GM12878 (cell line): ENCODE data around the gene OR10G3. TPM values are rescaled to one million over a fixed set of nuclear protein-coding genes. Genes with fewer than 3 reads are reported as not detected.

Source experiments
- BCLAF1 ChIP-seq: fragments of 450-650 bp; IDR thresholded peaks from 2 replicates; pipeline ENCODE4 v1.6.1; 2017; ENCODE audit warnings: antibody characterized with exemption, mild to moderate bottlenecking, moderate library complexity
- KDM1A ChIP-seq: fragments of 200-600 bp; sonication (generic); IDR thresholded peaks from 2 replicates; pipeline ENCODE4 v1.6.1; 2016; ENCODE audit warnings: borderline replicate concordance
- NKRF ChIP-seq: fragments of 450-650 bp; conservative IDR thresholded peaks from 2 replicates; pipeline ENCODE4 v1.6.1; 2017; ENCODE audit warnings: mild to moderate bottlenecking, moderate library complexity
- PRDM15 ChIP-seq: fragments of 450-650 bp; formaldehyde crosslinking; IDR thresholded peaks from 2 replicates; pipeline ENCODE4 v1.4.0; 2020; ENCODE audit warnings: mild to moderate bottlenecking, moderate library complexity
- RB1 ChIP-seq: fragments of 450-650 bp; formaldehyde crosslinking; IDR thresholded peaks from 2 replicates; pipeline ENCODE4 v1.6.1; 2017; ENCODE audit warnings: mild to moderate bottlenecking, borderline replicate concordance
- SIN3A ChIP-seq: IDR thresholded peaks from 2 replicates; pipeline ENCODE4 v1.6.1; 2012; ENCODE audit warnings: low read depth, low read length, improper control_type of control experiment
- SMC3 ChIP-seq: IDR thresholded peaks from 2 replicates; pipeline ENCODE4 v1.6.1; 2011; ENCODE audit warnings: low read length, improper control_type of control experiment, borderline replicate concordance
- SUPT20H ChIP-seq: IDR thresholded peaks from 2 replicates; pipeline ENCODE4 v1.6.1; 2011; ENCODE audit warnings: low read depth, mild to moderate bottlenecking, low read length, moderate library complexity, borderline replicate concordance; ENCODE audit not compliant: control insufficient read depth
- TCF12 ChIP-seq: IDR thresholded peaks from 2 replicates; pipeline ENCODE4 v1.6.1; 2011; ENCODE audit warnings: low read depth, mild to moderate bottlenecking, low read length
- WRNIP1 ChIP-seq: IDR thresholded peaks from 2 replicates; pipeline ENCODE4 v1.6.1; 2011; ENCODE audit warnings: low read depth, low read length, improper control_type of control experiment, borderline replicate concordance
- ZNF24 ChIP-seq: fragments of 450-650 bp; IDR thresholded peaks from 2 replicates; pipeline ENCODE4 v1.6.1; 2017; ENCODE audit warnings: antibody characterized with exemption, mild to moderate bottlenecking
- ZNF384 ChIP-seq: IDR thresholded peaks from 2 replicates; pipeline ENCODE4 v1.6.1; 2012; ENCODE audit warnings: low read depth, mild to moderate bottlenecking, low read length, improper control_type of control experiment, borderline replicate concordance
- ZSCAN29 ChIP-seq: fragments of 450-650 bp; IDR thresholded peaks from 2 replicates; pipeline ENCODE4 v1.6.1; 2017; ENCODE audit warnings: mild to moderate bottlenecking, moderate library complexity
- polyA plus RNA-seq, 11 experiments: library from polyadenylated mRNA; depleted of rRNA in 4 of 11; unstranded in 6 of 11; stranded (reverse) in 5 of 11; fragments of >200 nt; fragmentation: Nextera tagmentation in 4 of 11; fragmentation: Illumina TruSeq in 1 of 11; extraction: Ambion mirVana in 4 of 11; extraction: Trizol in 1 of 11; gene quantifications; 1 replicate in 1 of 11; 2 replicates in 10 of 11; pipeline versions ENCODE4 v1.2.1 to v1.2.3, GENCODE V29; 2011 to 2016; ENCODE audit warnings: inconsistent platforms in 2 of 11, missing spikeins in 2 of 11, low read depth in 1 of 11
- total RNA-seq, 4 experiments: library from RNA; depleted of rRNA in 3 of 4; stranded (reverse); fragments of >200 nt in 3 of 4; fragmentation: Illumina TruSeq in 1 of 4; extraction: Trizol in 1 of 4; gene quantifications; 2 replicates each; pipeline versions ENCODE4 v1.2.1 to v1.2.3, GENCODE V29; 2013 to 2021
- TF ChIP-seq, protein P1 (sequence below): IDR thresholded peaks from 2 replicates; pipeline ENCODE4 v1.6.1; 2012; ENCODE audit warnings: low read depth, low read length, improper control_type of control experiment
- TF ChIP-seq, protein P2 (sequence below): fragments of 450-650 bp; formaldehyde crosslinking; IDR thresholded peaks from 2 replicates; pipeline ENCODE4 v1.4.0; 2022; ENCODE audit warnings: mild to moderate bottlenecking, moderate library complexity

Gene OR10G3
- total and polyA plus RNA-seq, 10 of the 15 experiments (the other 5 are each of a cell fraction or from before 2014, with no cell fraction given): not detected

GRCh38 chr14:21557084-21557901 is 22.6 kb downstream of the OR10G3 start (continued):
- TF ChIP-seq SMC3: peak; percentile 82
- no peak for TF ChIP-seq KDM1A
- TF ChIP-seq, protein P1, sequence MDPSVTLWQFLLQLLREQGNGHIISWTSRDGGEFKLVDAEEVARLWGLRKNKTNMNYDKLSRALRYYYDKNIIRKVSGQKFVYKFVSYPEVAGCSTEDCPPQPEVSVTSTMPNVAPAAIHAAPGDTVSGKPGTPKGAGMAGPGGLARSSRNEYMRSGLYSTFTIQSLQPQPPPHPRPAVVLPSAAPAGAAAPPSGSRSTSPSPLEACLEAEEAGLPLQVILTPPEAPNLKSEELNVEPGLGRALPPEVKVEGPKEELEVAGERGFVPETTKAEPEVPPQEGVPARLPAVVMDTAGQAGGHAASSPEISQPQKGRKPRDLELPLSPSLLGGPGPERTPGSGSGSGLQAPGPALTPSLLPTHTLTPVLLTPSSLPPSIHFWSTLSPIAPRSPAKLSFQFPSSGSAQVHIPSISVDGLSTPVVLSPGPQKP: no peak
- TF ChIP-seq ZNF24: no peak
- no peak for TF ChIP-seq WRNIP1
- no peak for TF ChIP-seq SIN3A
- TF ChIP-seq SUPT20H: no peak
- TF ChIP-seq, protein P2, sequence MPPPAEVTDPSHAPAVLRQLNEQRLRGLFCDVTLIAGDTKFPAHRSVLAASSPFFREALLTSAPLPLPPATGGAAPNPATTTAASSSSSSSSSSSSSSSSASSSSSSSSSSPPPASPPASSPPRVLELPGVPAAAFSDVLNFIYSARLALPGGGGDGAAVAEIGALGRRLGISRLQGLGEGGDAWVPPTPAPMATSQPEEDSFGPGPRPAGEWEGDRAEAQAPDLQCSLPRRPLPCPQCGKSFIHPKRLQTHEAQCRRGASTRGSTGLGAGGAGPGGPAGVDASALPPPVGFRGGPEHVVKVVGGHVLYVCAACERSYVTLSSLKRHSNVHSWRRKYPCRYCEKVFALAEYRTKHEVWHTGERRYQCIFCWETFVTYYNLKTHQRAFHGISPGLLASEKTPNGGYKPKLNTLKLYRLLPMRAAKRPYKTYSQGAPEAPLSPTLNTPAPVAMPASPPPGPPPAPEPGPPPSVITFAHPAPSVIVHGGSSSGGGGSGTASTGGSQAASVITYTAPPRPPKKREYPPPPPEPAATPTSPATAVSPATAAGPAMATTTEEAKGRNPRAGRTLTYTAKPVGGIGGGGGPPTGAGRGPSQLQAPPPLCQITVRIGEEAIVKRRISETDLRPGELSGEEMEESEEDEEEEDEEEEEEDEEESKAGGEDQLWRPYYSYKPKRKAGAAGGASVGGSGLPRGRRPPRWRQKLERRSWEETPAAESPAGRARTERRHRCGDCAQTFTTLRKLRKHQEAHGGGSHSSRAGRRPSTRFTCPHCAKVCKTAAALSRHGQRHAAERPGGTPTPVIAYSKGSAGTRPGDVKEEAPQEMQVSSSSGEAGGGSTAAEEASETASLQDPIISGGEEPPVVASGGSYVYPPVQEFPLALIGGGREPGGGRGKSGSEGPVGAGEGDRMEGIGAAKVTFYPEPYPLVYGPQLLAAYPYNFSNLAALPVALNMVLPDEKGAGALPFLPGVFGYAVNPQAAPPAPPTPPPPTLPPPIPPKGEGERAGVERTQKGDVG: no peak
- no peak for TF ChIP-seq ZNF384
- TF ChIP-seq TCF12: no peak
- TF ChIP-seq RB1: peak; percentile 46; the same call in 1 of the 2 replicates
- no peak for TF ChIP-seq BCLAF1
- no peak for TF ChIP-seq PRDM15 (CRISPR knock-in tag)
- no peak for TF ChIP-seq ZSCAN29
- TF ChIP-seq NKRF: no peak
